ENCODE results near the gene PGS1.

The PGS1 gene

DNA sequence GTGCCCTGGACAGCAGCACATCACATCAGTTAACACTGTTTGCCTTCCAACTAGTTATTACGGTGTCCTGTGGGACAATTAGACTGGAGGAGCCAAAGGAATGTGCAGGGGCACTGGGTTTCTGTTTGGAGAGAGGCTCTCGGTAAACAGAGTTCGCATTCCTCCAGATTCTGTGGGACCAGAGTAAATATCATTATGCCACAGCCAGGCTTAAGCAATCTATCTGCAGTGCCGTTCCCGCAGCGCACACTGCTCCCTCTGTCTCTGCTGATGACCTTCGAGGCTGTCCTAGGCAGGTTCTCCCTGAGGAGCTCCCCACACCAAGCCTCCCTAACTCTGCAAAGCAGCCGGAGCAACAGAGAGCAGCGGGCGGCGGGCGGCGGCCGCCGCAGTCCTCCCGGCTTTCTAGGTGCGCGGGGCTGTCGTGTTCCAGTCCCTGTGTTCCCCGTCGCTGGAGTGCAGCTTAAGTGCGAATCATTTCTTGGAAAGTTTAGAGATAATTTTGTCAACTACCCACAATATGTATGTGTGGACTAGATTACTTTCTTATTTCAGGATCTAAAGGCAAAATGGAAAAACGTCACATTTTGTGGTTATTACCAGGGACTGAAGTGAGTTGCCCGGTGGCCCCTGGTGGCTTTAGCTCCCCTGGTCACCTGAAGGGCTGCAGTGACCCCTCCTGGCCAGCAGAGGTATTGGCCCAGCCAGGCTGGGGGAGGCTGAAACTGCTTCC, 43.3 kb downstream of the PGS1 start:
- Histone ChIP-seq H2AFZ (ENCODE audit: low read depth, low read length, severe bottlenecking) (no peak overlapping the region), H3K27ac (ENCODE audit: low read depth, low read length) (no peak overlapping the region), H3K79me2 (ENCODE audit: insufficient read depth, low read length) (no peaks in the 10 kb centered on the region), H3F3A (ENCODE audit: insufficient read depth) (peaks cover 6% of the 10 kb centered on the region; the same call in 1 of the 2 replicates), H4K20me1 (ENCODE audit: low read depth, low read length) (no peaks in the 10 kb centered on the region), H3K9me2 (replicated peaks; ENCODE audit: insufficient read depth, low read length) (no peaks in the 10 kb centered on the region), H3K27me3 (ENCODE audit: low read length) (no peaks in the 10 kb centered on the region), H3K9me3 (ENCODE audit: insufficient read depth, low read length) (no peaks in the 10 kb centered on the region), H3K9ac (ENCODE audit: low read length) (no peak overlapping the region), H3K4me3 (ENCODE audit: insufficient read depth, low read length, poor library complexity, severe bottlenecking) (no peak overlapping the region), H3K36me3 (ENCODE audit: low read length) (no peaks in the 10 kb centered on the region), H3K4me2 (ENCODE audit: low read depth, low read length, poor library complexity, severe bottlenecking) (no peak overlapping the region)
- TF ChIP-seq, protein P1, sequence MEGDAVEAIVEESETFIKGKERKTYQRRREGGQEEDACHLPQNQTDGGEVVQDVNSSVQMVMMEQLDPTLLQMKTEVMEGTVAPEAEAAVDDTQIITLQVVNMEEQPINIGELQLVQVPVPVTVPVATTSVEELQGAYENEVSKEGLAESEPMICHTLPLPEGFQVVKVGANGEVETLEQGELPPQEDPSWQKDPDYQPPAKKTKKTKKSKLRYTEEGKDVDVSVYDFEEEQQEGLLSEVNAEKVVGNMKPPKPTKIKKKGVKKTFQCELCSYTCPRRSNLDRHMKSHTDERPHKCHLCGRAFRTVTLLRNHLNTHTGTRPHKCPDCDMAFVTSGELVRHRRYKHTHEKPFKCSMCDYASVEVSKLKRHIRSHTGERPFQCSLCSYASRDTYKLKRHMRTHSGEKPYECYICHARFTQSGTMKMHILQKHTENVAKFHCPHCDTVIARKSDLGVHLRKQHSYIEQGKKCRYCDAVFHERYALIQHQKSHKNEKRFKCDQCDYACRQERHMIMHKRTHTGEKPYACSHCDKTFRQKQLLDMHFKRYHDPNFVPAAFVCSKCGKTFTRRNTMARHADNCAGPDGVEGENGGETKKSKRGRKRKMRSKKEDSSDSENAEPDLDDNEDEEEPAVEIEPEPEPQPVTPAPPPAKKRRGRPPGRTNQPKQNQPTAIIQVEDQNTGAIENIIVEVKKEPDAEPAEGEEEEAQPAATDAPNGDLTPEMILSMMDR (IDR thresholded peaks at IDR 0.05; ENCODE audit: insufficient read depth, low read length, poor library complexity, severe bottlenecking), result peak; percentile 89
- TF ChIP-seq EZH2phosphoT487 (conservative IDR thresholded peaks at IDR 0.05; ENCODE audit: low read length), result no peak

DNA sequence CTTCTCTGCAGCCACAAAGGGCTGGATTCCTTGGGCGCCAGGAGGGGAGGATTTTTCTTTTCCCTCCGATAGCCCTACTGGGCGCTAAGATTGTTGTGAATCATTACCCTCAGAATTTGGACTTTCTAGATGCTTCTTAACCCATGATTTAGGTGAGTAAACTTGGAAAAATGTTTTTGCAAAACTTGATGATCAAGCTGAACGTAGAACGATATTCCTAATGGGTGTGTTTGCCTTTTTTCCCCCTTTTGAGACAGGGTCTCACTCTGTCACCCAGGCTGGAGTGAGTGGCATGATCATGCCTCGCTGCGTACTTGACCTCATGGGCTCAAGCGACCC, 43.8 kb downstream of the PGS1 start:
- H3K36me3 ChIP-seq (ENCODE audit: low read length), result no peaks in the 10 kb centered on the region
- H2AFZ ChIP-seq (ENCODE audit: low read depth, low read length, severe bottlenecking), result no peak overlapping the region
- no peaks in the 10 kb centered on the region for H3K27me3 ChIP-seq (ENCODE audit: low read length)
- no peaks in the 10 kb centered on the region for H3K79me2 ChIP-seq (ENCODE audit: insufficient read depth, low read length)
- no peak overlapping the region for H3K4me3 ChIP-seq (ENCODE audit: insufficient read depth, low read length, poor library complexity, severe bottlenecking)
- H3K9me3 ChIP-seq (ENCODE audit: insufficient read depth, low read length), result no peaks in the 10 kb centered on the region
- no peak overlapping the region for H3K4me2 ChIP-seq (ENCODE audit: low read depth, low read length, poor library complexity, severe bottlenecking)
- H3K9ac ChIP-seq (ENCODE audit: low read length), result no peak overlapping the region
- no peak for TF ChIP-seq EZH2phosphoT487 (conservative IDR thresholded peaks at IDR 0.05; ENCODE audit: low read length)
- TF ChIP-seq, protein P1 (IDR thresholded peaks at IDR 0.05; ENCODE audit: insufficient read depth, low read length, poor library complexity, severe bottlenecking), result no peak
- peaks cover 6% of the 10 kb centered on the region; the same call in 1 of the 2 replicates for H3F3A ChIP-seq (ENCODE audit: insufficient read depth)
- H3K27ac ChIP-seq (ENCODE audit: low read depth, low read length), result no peak overlapping the region
- H4K20me1 ChIP-seq (ENCODE audit: low read depth, low read length), result no peaks in the 10 kb centered on the region
- no peaks in the 10 kb centered on the region for H3K9me2 ChIP-seq (replicated peaks; ENCODE audit: insufficient read depth, low read length)

DNA sequence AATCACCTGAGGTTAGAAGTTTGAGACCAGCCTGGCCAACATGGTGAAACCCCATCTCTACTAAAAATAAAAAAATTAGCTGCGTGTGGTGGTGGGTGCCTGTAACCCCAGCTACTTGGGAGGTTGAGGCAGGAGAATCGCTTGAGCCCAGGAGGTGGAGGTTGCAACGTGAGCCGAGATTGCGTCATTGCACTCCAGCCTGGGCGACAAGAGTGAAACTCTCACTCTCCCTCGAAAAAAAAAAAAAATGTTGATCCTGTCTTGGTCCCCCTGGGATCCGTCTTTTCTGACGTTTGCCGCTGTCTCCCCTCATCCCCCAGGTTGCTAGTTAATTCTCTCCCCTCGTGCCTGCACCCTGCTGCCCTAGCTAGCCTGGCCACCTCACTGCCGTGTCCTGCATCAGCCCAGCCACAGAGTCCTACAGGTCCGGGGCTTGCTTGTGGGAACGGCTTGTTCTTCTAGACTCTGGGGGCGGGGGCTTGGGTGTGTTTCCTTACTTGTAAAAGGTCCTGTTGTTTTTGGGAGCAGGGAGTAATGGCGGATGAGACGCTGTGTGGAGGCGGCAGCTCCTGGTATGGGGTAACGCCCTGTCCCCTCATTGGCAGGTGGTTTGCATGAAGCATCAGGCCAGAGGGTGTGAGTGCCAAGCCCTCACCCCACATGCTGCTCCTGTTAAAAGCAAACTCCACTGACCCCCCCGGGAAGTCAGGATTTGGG, 44.6 kb downstream of the PGS1 start:
- Histone ChIP-seq H3K79me2 (ENCODE audit: insufficient read depth, low read length) (no peaks in the 10 kb centered on the region), H4K20me1 (ENCODE audit: low read depth, low read length) (no peaks in the 10 kb centered on the region), H3K9me2 (replicated peaks; ENCODE audit: insufficient read depth, low read length) (no peaks in the 10 kb centered on the region), H2AFZ (ENCODE audit: low read depth, low read length, severe bottlenecking) (no peak overlapping the region), H3K9ac (ENCODE audit: low read length) (no peak overlapping the region), H3K27me3 (ENCODE audit: low read length) (no peaks in the 10 kb centered on the region), H3K36me3 (ENCODE audit: low read length) (no peaks in the 10 kb centered on the region), H3K4me2 (ENCODE audit: low read depth, low read length, poor library complexity, severe bottlenecking) (no peak overlapping the region), H3K4me3 (ENCODE audit: insufficient read depth, low read length, poor library complexity, severe bottlenecking) (no peak overlapping the region), H3F3A (ENCODE audit: insufficient read depth) (peaks cover 6% of the 10 kb centered on the region; the same call in 1 of the 2 replicates), H3K9me3 (ENCODE audit: insufficient read depth, low read length) (no peaks in the 10 kb centered on the region), H3K27ac (ENCODE audit: low read depth, low read length) (no peak overlapping the region)
- TF ChIP-seq, protein P1 (IDR thresholded peaks at IDR 0.05; ENCODE audit: insufficient read depth, low read length, poor library complexity, severe bottlenecking), result no peak
- TF ChIP-seq EZH2phosphoT487 (conservative IDR thresholded peaks at IDR 0.05; ENCODE audit: low read length), result no peak
